Fibroblast of the aortic adventitia (primary cell): ENCODE data around the gene PLCL2. TPM values are rescaled to one million over a fixed set of nuclear protein-coding genes. Genes with fewer than 3 reads are reported as not detected.

ENCODE experiments used
- DNase-seq: peaks from one replicate; pipeline ENCODE4 v3.0.0-alpha.2; 2010; ENCODE audit warnings: low read depth
- H3K4me3 ChIP-seq: 2 replicates; pipeline ENCODE4 v1.5.1; 2011; ENCODE audit warnings: low read depth, mild to moderate bottlenecking, control low read depth, low read length, moderate library complexity
- total RNA-seq: library from RNA; depleted of rRNA; stranded (reverse); fragments of >200 nt; gene quantifications from 2 replicates; pipeline ENCODE4 v1.2.3, GENCODE V29; 2012; ENCODE audit warnings: low replicate concordance
- TF ChIP-seq, protein P1 (sequence below): IDR thresholded peaks from 2 replicates; pipeline ENCODE4 v1.5.1; 2011; ENCODE audit warnings: mild to moderate bottlenecking, low read length, control low read depth, inconsistent platforms; ENCODE audit not compliant: insufficient read depth

The PLCL2 gene
- total RNA-seq, 1 donor, result 11.6 TPM

GRCh38 chr3:17009826-17010225 is 125.1 kb downstream of the PLCL2 start:
- DNase-seq, result no peak
- H3K4me3 ChIP-seq, result no peak overlapping the region
- TF ChIP-seq, protein P1, sequence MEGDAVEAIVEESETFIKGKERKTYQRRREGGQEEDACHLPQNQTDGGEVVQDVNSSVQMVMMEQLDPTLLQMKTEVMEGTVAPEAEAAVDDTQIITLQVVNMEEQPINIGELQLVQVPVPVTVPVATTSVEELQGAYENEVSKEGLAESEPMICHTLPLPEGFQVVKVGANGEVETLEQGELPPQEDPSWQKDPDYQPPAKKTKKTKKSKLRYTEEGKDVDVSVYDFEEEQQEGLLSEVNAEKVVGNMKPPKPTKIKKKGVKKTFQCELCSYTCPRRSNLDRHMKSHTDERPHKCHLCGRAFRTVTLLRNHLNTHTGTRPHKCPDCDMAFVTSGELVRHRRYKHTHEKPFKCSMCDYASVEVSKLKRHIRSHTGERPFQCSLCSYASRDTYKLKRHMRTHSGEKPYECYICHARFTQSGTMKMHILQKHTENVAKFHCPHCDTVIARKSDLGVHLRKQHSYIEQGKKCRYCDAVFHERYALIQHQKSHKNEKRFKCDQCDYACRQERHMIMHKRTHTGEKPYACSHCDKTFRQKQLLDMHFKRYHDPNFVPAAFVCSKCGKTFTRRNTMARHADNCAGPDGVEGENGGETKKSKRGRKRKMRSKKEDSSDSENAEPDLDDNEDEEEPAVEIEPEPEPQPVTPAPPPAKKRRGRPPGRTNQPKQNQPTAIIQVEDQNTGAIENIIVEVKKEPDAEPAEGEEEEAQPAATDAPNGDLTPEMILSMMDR, result no peak

DNA sequence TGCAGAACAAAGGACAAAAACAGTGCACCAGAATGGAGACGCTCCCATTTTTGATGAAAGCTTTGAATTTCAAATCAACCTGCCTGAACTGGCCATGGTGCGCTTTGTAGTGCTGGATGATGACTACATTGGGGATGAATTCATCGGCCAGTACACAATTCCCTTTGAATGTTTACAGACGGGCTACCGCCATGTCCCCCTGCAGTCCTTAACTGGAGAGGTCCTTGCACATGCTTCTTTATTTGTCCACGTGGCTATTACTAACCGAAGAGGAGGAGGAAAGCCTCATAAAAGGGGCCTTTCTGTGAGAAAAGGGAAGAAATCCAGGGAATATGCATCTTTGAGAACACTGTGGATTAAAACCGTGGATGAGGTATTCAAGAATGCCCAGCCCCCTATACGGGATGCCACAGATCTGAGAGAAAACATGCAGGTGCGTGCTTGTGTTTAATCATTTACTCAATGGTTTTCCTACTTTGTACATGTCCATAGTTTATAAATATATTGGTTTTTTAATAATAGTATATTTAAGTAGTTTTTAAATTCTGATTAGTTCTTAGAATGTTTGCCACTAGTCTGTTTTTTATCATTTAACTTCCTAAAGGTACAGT is 127.1 kb downstream of the PLCL2 start:
- no peak for DNase-seq
- no peak overlapping the region for H3K4me3 ChIP-seq
- TF ChIP-seq, protein P1, result no peak

DNA sequence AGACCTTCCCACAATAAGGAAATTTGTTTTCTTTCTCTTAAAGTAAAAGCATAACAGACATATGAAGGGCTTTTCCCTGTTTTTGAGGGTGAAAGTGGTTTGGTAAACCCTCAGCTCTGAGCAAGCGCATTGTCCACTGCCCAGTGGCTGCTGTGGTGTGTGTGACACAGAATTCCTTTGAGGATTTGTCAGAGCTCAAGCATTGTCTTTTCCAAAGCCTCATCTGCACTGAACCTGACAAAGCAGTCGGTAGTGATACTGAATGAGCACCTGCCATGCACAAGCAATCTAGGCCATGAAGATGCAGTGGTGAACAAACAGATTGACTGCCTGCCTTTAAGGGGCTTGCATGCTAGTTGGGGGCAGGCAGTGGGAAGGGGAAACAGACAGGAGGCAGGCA is 128.3 kb downstream of the PLCL2 start:
- DNase-seq, result no peak
- no peak overlapping the region for H3K4me3 ChIP-seq
- TF ChIP-seq, protein P1, result no peak

DNA sequence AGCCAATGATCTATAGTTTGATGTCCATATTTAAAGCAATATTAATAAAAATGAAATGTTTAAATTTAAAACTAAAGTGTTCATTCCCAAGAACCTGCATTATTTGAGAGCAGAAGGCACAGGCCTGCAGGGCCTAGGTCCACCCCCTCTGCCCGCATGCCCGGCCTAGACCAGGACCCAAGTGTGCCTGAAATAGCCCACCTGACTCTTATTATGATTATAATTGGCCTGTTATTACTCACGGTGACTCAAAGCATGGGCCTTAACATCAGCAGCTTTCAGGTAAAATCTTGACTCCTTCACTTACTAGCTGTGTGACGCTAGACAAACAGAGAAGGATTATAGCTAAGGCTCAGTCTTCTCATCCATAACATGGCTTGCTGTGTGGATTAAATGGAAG is 128.8 kb downstream of the PLCL2 start:
- TF ChIP-seq, protein P1, result no peak
- DNase-seq, result no peak
- H3K4me3 ChIP-seq, result no peak overlapping the region

- no peak for DNase-seq
- H3K4me3 ChIP-seq, result no peak overlapping the region
- TF ChIP-seq, protein P1, result no peak
Measured at GRCh38 chr3:17014284-17014683, 129.5 kb downstream of the PLCL2 start.

GRCh38 chr3:17014709-17015108 is 130.0 kb downstream of the PLCL2 start:
- TF ChIP-seq, protein P1, result no peak
- no peak for DNase-seq
- no peak overlapping the region for H3K4me3 ChIP-seq

GRCh38 chr3:17021614-17022013 is 136.9 kb downstream of the PLCL2 start:
- no peak for DNase-seq
- TF ChIP-seq, protein P1, result no peak
- H3K4me3 ChIP-seq, result no peak overlapping the region
